Measurements from ENCODE around the gene RAB35.

RAB35 gene

GRCh38 chr12:120116792-120117651 lies 469 bp upstream of the RAB35 start:
- no peak for TF ChIP-seq EZH2phosphoT487 (conservative IDR thresholded peaks at IDR 0.05; ENCODE audit: low read length)
- TF ChIP-seq, protein P1, sequence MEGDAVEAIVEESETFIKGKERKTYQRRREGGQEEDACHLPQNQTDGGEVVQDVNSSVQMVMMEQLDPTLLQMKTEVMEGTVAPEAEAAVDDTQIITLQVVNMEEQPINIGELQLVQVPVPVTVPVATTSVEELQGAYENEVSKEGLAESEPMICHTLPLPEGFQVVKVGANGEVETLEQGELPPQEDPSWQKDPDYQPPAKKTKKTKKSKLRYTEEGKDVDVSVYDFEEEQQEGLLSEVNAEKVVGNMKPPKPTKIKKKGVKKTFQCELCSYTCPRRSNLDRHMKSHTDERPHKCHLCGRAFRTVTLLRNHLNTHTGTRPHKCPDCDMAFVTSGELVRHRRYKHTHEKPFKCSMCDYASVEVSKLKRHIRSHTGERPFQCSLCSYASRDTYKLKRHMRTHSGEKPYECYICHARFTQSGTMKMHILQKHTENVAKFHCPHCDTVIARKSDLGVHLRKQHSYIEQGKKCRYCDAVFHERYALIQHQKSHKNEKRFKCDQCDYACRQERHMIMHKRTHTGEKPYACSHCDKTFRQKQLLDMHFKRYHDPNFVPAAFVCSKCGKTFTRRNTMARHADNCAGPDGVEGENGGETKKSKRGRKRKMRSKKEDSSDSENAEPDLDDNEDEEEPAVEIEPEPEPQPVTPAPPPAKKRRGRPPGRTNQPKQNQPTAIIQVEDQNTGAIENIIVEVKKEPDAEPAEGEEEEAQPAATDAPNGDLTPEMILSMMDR (IDR thresholded peaks at IDR 0.05; ENCODE audit: insufficient read depth, low read length, poor library complexity, severe bottlenecking), result no peak
- H3K9me2 ChIP-seq (replicated peaks; ENCODE audit: insufficient read depth, low read length), result no peaks in the 10 kb centered on the region
- peak overlapping the region; percentile 86 for H3K4me2 ChIP-seq (ENCODE audit: low read depth, low read length, poor library complexity, severe bottlenecking)
- no peaks in the 10 kb centered on the region for H3K27me3 ChIP-seq (ENCODE audit: low read length)
- peak overlapping the region; percentile 78 for H3K27ac ChIP-seq (ENCODE audit: low read depth, low read length)
- peak overlapping the region; percentile 58 for H2AFZ ChIP-seq (ENCODE audit: low read depth, low read length, severe bottlenecking)
- H3K4me3 ChIP-seq (ENCODE audit: insufficient read depth, low read length, poor library complexity, severe bottlenecking), result peak overlapping the region; percentile 78
- peaks cover 62% of the 10 kb centered on the region for H3K79me2 ChIP-seq (ENCODE audit: insufficient read depth, low read length)
- peaks cover 29% of the 10 kb centered on the region for H3F3A ChIP-seq (ENCODE audit: insufficient read depth)
- no peaks in the 10 kb centered on the region; the same call in 1 of the 2 replicates for H4K20me1 ChIP-seq (ENCODE audit: low read depth, low read length)
- no peaks in the 10 kb centered on the region for H3K9me3 ChIP-seq (ENCODE audit: insufficient read depth, low read length)
- peaks cover 3% of the 10 kb centered on the region; the same call in 1 of the 2 replicates for H3K36me3 ChIP-seq (ENCODE audit: low read length)
- peak overlapping the region; percentile 86 for H3K9ac ChIP-seq (ENCODE audit: low read length)

GRCh38 chr12:120115692-120116440 lies 687 bp downstream of the RAB35 start:
- Histone ChIP-seq H3K79me2 (ENCODE audit: insufficient read depth, low read length) (peaks cover 72% of the 10 kb centered on the region), H3K27me3 (ENCODE audit: low read length) (no peaks in the 10 kb centered on the region), H4K20me1 (ENCODE audit: low read depth, low read length) (no peaks in the 10 kb centered on the region; the same call in 1 of the 2 replicates), H3K36me3 (ENCODE audit: low read length) (peaks cover 3% of the 10 kb centered on the region; the same call in 1 of the 2 replicates), H3K4me2 (ENCODE audit: low read depth, low read length, poor library complexity, severe bottlenecking) (peak overlapping the region; percentile 72), H2AFZ (ENCODE audit: low read depth, low read length, severe bottlenecking) (no peak overlapping the region), H3K27ac (ENCODE audit: low read depth, low read length) (peak overlapping the region; percentile 46), H3K9me2 (replicated peaks; ENCODE audit: insufficient read depth, low read length) (no peaks in the 10 kb centered on the region), H3K4me3 (ENCODE audit: insufficient read depth, low read length, poor library complexity, severe bottlenecking) (peak overlapping the region; percentile 77), H3K9me3 (ENCODE audit: insufficient read depth, low read length) (no peaks in the 10 kb centered on the region), H3F3A (ENCODE audit: insufficient read depth) (peaks cover 22% of the 10 kb centered on the region), H3K9ac (ENCODE audit: low read length) (peak overlapping the region; percentile 86)
- TF ChIP-seq, protein P1 (IDR thresholded peaks at IDR 0.05; ENCODE audit: insufficient read depth, low read length, poor library complexity, severe bottlenecking), result no peak
- no peak for TF ChIP-seq EZH2phosphoT487 (conservative IDR thresholded peaks at IDR 0.05; ENCODE audit: low read length)

- Histone ChIP-seq H3K27ac (ENCODE audit: low read depth, low read length) (peak overlapping the region; percentile 46; the same call in 1 of the 2 replicates), H3K27me3 (ENCODE audit: low read length) (no peaks in the 10 kb centered on the region), H4K20me1 (ENCODE audit: low read depth, low read length) (no peaks in the 10 kb centered on the region; the same call in 1 of the 2 replicates), H3K9me2 (replicated peaks; ENCODE audit: insufficient read depth, low read length) (no peaks in the 10 kb centered on the region), H3K79me2 (ENCODE audit: insufficient read depth, low read length) (peaks cover 80% of the 10 kb centered on the region), H3K4me2 (ENCODE audit: low read depth, low read length, poor library complexity, severe bottlenecking) (peak overlapping the region; percentile 72), H2AFZ (ENCODE audit: low read depth, low read length, severe bottlenecking) (no peak overlapping the region), H3K4me3 (ENCODE audit: insufficient read depth, low read length, poor library complexity, severe bottlenecking) (peak overlapping the region; percentile 77), H3K9me3 (ENCODE audit: insufficient read depth, low read length) (no peaks in the 10 kb centered on the region), H3K9ac (ENCODE audit: low read length) (peak overlapping the region; percentile 86), H3F3A (ENCODE audit: insufficient read depth) (peaks cover 26% of the 10 kb centered on the region), H3K36me3 (ENCODE audit: low read length) (peaks cover 3% of the 10 kb centered on the region; the same call in 1 of the 2 replicates)
- no peak for TF ChIP-seq EZH2phosphoT487 (conservative IDR thresholded peaks at IDR 0.05; ENCODE audit: low read length)
- TF ChIP-seq, protein P1 (IDR thresholded peaks at IDR 0.05; ENCODE audit: insufficient read depth, low read length, poor library complexity, severe bottlenecking), result no peak
Observed at GRCh38 chr12:120115066-120115465, 1.5 kb downstream of the RAB35 start.
